ENCODE measurements around the gene TPM1. TPM values are rescaled to one million over a fixed set of nuclear protein-coding genes. Genes with fewer than 3 reads are reported as not detected.
"Not testable (repeated sequence)": the region's sequence is repeated elsewhere in the genome, so short reads cannot be mapped to it uniquely, and the experiment has no call there.

TPM1 gene
- total RNA-seq, 1 experiment from 2014 or later = 1,337 TPM

DNA sequence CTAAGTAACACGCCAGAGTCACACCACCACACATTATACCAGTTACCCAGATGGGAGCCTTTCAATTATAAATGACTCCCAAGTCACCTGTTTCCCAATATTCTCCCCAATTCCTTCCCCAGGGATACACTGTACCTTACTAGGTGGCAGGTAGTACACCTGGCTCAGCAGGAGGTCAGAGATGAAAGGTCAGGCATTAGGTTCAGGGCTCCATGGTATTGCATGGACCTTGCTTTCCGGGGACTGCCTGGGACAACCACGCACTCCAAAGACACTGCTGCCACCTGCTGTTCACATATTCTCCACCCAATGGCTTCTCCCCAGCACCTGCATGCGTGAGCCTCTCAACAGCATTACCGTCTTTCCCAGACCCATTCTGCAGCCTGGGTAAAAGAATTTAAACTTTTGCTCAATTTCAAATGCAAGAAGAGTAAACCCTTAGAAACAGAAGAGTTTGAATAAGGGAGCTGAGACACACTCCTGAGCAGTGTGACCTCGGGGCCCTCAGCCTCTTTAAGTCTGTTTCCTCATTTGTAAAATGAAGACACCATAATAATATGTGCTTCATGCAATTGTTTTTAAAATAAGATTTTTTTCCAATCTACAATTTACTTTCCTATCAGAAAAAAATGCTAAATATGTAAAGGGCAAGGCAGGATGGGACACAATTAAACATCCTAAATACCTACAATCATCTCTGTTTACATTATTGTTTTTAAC is 51.1 kb downstream of the TPM1 start:
- DNase-seq (ENCODE audit: low read depth) = peak; percentile 75

GRCh38 chr15:63094495-63094931 is 52.0 kb downstream of the TPM1 start:
- peak; percentile 71 for DNase-seq (ENCODE audit: low read depth)

GRCh38 chr15:63096178-63096577 is 53.6 kb downstream of the TPM1 start:
- no peak for DNase-seq (ENCODE audit: low read depth)

DNA sequence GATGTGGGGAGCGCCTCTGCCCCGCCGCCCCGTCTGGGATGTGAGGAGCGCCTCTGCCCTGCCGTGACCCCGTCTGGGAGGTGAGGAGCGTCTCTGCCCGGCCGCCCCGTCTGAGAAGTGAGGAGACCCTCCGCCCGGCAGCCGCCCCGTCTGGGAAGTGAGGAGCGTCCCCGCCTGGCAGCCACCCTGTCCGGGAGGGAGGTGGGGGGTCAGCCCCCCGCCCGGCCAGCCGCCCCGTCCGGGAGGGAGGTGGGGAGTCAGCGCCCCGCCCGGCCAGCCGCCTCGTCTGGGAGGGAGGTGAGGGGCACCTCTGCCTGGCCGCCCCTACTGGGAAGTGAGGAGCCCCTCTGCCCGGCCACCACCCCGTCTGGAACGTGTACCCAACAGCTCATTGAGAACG is 56.4 kb downstream of the TPM1 start:
- DNase-seq (ENCODE audit: low read depth) = not testable (repeated sequence)

GRCh38 chr15:63099581-63099980 is 57.0 kb downstream of the TPM1 start:
- not testable (repeated sequence) for DNase-seq (ENCODE audit: low read depth)

GRCh38 chr15:63103416-63103815 is 60.9 kb downstream of the TPM1 start:
- DNase-seq (ENCODE audit: low read depth) = no peak

GRCh38 chr15:63104727-63105126 is 62.2 kb downstream of the TPM1 start:
- DNase-seq (ENCODE audit: low read depth) = no peak

DNA sequence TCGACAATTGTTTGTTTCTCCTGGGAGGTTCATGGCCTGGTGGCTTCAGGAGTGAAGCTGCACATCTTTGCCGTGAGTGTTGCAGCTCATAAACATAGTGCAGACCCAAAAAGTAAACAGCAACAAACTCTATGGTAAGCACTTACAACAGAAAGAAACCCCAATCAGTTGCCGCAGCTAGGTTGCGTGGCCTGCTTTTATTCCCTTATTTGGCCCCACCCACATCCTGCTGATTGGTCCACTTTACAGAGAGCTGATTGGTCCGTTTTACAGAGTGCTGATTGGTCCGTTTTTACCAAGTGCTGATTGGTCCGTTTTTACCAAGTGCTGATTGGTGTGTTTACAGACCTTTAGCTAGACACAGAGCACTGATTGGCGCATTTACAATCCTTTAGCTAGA is 62.8 kb downstream of the TPM1 start:
- DNase-seq (ENCODE audit: low read depth) = not testable (repeated sequence)

GRCh38 chr15:63107895-63108546 is 65.5 kb downstream of the TPM1 start:
- peak; percentile 100 for DNase-seq (ENCODE audit: low read depth)

DNA sequence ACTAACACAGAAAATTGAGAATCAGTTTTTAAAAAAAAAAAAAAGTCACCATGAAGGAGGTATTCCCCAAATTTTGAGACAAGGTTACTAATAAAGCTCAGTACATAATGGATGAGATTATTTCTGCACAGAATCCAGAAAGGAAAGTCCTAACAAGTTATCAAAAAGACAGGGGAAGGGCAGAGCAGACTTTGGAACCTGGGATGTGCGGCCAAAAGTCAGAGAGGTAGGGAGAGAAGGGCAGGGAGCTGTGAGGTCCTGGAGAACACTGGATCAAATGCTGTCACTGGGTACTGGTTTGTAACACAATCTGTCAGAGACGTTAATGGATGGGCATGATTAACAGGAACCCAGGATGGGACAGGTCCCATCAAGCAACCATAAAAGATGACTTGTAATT is 67.0 kb downstream of the TPM1 start:
- DNase-seq (ENCODE audit: low read depth) = no peak

- peak; percentile 61 for DNase-seq (ENCODE audit: low read depth)
These were observed 67.4 kb downstream of the TPM1 start for GRCh38 chr15:63109920-63110319.

- DNase-seq (ENCODE audit: low read depth) = peak; percentile 73
These were observed 68.0 kb downstream of the TPM1 start for GRCh38 chr15:63110428-63111026.

DNA sequence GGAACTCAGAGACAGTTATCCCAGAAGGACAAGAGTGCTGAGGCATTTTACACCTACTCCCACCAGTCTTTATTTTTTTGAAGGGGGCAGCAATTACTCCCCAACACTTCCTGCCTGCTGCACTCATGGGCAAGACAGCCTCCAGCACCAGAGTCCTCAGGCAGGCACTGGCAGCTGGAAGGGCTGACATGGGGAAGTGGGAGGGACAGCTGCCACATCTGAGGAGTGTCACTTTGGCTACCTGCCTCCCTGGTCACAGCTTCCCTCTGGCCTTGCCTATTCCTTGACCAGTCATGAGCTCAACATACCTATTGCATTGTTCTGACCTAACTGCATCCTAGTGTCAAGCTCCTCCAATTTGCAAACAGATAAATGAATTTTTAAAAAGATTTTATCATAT is 68.9 kb downstream of the TPM1 start:
- no peak for DNase-seq (ENCODE audit: low read depth)

GRCh38 chr15:63112871-63113270 is 70.3 kb downstream of the TPM1 start:
- DNase-seq (ENCODE audit: low read depth) = no peak

GRCh38 chr15:63114465-63114864 is 71.9 kb downstream of the TPM1 start:
- DNase-seq (ENCODE audit: low read depth) = peak; percentile 33

Other genes with a start within 250 kb of the TPM1 start
- 22.5 and 41.1 TPM in 2 replicates for gene LACTB, start 79.1 kb downstream of the TPM1 start, total RNA-seq (2014; rRNA removed; shearing (Covaris generic))
- 131 and 242 TPM in 2 replicates for gene RPS27L, start 114.7 kb downstream of the TPM1 start, total RNA-seq (2014; rRNA removed; shearing (Covaris generic))
- 37.8 and 48.5 TPM in 2 replicates for gene RAB8B, start 146.9 kb downstream of the TPM1 start, total RNA-seq (2014; rRNA removed; shearing (Covaris generic))
- gene APH1B, start 234.9 kb downstream of the TPM1 start, total RNA-seq (2014; rRNA removed; shearing (Covaris generic)) = 7.7 and 8.8 TPM in 2 replicates

All from M059J (cell line).